ENCODE measurements around the gene FLT3.
A peak's percentile ranks its signal among the peaks of the same experiment; 100 is the strongest.
"Not testable (repeated sequence)": the region's sequence is repeated elsewhere in the genome, so short reads cannot be mapped to it uniquely, and the experiment has no call there.

FLT3 gene

GRCh38 chr13:28045861-28046260 is 54.5 kb downstream of the FLT3 start:
- DNase-seq (ENCODE audit: insufficient read length, low spot score) (no peak), FAIRE-seq (no peak)
- TF ChIP-seq POLR2A (IDR thresholded peaks at IDR 0.05; ENCODE audit: low read depth, low read length) = no peak

DNA sequence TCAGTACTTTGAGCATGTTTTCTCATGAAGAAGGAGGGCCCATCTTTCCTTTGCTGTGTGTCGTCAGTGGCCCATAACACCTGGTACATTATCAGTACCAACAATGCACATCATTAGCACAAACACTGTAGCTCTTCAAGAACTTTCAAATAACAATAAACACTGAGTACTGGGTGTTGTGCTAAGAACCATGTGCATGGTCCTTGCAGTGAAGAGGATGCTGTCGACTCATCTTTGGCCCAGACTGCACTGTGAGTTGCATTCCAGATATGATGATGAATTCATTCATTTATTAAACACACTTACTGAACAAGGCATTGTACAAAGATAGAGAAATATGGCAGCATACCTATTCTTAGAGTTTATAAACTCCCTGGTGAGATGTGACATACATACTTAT is 55.8 kb downstream of the FLT3 start:
- no peak for DNase-seq (ENCODE audit: insufficient read length, low spot score)
- TF ChIP-seq POLR2A (IDR thresholded peaks at IDR 0.05; ENCODE audit: low read depth, low read length) = no peak
- FAIRE-seq = no peak

DNA sequence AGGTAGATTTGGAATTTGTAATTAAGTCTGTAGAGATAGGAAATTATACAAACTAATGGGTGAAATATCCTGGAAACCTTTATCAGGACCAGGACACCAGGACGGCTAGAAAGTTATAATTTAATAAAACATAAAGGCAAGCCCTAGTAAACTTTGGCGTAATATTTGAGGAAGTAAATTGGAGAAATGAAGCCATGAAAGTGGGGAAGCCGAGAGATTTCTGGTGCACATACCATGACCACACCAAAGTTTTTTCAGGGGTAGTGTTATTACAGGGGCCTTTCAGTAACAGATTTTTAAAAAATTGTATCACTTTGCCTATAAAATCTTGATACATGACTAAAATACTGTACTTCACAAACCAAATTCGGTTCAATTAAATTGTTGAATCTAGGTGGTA is 57.2 kb downstream of the FLT3 start:
- FAIRE-seq = no peak
- no peak for TF ChIP-seq POLR2A (IDR thresholded peaks at IDR 0.05; ENCODE audit: low read depth, low read length)
- DNase-seq (ENCODE audit: insufficient read length, low spot score) = no peak

DNA sequence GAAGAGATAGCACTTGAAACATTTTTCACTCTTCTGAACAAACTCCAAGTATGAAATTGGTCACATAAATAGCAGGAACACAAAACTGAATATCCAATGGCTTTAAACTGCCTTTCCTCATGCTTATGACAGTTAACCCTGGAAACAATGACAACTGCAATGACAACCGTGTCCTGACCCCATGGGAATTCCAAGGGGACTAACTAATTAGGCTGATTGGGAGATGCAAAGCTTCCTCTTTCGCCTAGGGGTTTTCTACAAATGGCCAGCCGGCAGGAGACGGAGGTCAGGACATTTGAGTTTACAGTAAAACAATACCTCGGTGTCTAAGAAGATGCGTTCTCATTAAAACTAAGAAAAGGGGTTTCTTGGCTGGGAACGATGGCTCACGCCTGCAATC is 58.9 kb downstream of the FLT3 start:
- DNase-seq (ENCODE audit: insufficient read length, low spot score) (no peak), FAIRE-seq (no peak)
- no peak for TF ChIP-seq POLR2A (IDR thresholded peaks at IDR 0.05; ENCODE audit: low read depth, low read length)

GRCh38 chr13:28041031-28041461 is 59.3 kb downstream of the FLT3 start:
- no peak for DNase-seq (ENCODE audit: insufficient read length, low spot score)
- TF ChIP-seq POLR2A (IDR thresholded peaks at IDR 0.05; ENCODE audit: low read depth, low read length) = no peak

GRCh38 chr13:28037399-28037798 is 63.0 kb downstream of the FLT3 start:
- no peak for TF ChIP-seq POLR2A (IDR thresholded peaks at IDR 0.05; ENCODE audit: low read depth, low read length)
- peak; percentile 23 for FAIRE-seq
- DNase-seq (ENCODE audit: insufficient read length, low spot score) = peak; percentile 12

More at GRCh38 chr13:28041031-28041461, 59.3 kb downstream of the FLT3 start:
- no peak for FAIRE-seq

DNA sequence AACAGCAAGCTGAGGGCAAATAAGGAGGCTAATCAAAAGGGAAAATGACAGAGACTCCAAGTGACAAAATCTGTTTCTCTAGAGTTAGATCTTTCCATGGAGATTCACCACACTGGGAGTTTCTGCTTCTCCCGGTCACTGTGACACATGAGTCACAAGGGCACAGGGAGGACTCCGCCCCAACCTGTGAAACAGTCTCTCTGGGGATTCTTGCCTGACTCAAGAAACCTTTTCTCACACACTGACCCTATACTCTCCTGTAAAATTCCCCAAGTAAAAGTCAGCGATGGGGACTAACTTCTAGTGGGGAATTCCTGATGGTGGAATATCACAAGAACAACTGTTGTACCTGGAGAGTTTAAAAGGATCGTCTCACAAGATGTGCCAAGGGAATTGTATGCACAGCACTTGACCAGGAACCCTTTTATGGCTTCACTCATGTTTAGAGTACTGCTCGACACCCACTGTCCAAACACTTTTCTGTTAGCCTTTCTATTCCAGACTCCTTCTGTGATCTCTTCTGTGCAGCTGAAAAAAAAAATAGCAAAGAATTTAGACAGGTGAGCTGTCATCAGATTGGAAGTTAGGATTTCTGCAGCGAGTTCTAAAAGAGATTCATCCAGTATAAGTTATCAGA is 65.1 kb downstream of the FLT3 start:
- no peak for TF ChIP-seq POLR2A (IDR thresholded peaks at IDR 0.05; ENCODE audit: low read depth, low read length)
- DNase-seq (ENCODE audit: insufficient read length, low spot score) (no peak), FAIRE-seq (no peak)

GRCh38 chr13:28033894-28034655 is 66.3 kb downstream of the FLT3 start:
- DNase-seq (ENCODE audit: insufficient read length, low spot score) (no peak), FAIRE-seq (no peak)
- TF ChIP-seq POLR2A (IDR thresholded peaks at IDR 0.05; ENCODE audit: low read depth, low read length) = no peak

DNA sequence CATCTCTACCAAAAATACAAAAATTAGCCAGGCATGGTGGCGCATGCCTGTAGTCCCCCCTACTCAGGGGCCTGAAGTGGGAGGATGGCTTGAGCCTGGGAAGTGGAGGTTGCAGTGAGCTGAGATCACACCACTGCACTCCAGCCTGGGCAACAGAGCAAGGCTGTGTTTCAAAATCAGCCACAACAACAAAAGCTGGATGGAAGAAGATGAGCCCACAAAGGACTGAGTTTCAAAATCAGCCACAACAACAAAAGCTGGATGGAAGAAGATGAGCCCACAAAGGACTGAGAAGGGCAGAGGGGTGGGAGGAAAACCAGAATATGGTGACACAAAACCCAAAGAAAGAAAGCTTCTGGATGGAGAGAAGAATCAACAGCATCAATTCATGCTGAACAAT is 67.9 kb downstream of the FLT3 start:
- FAIRE-seq; DNase-seq (ENCODE audit: insufficient read length, low spot score): not testable (repeated sequence)

- DNase-seq (ENCODE audit: insufficient read length, low spot score) = no peak
- TF ChIP-seq POLR2A (IDR thresholded peaks at IDR 0.05; ENCODE audit: low read depth, low read length) = no peak
- FAIRE-seq = no peak
These were observed 68.5 kb downstream of the FLT3 start for GRCh38 chr13:28031896-28032288.

GRCh38 chr13:28031220-28031895 is 69.0 kb downstream of the FLT3 start:
- FAIRE-seq (no peak), DNase-seq (ENCODE audit: insufficient read length, low spot score) (no peak)
- no peak for TF ChIP-seq POLR2A (IDR thresholded peaks at IDR 0.05; ENCODE audit: low read depth, low read length)

DNA sequence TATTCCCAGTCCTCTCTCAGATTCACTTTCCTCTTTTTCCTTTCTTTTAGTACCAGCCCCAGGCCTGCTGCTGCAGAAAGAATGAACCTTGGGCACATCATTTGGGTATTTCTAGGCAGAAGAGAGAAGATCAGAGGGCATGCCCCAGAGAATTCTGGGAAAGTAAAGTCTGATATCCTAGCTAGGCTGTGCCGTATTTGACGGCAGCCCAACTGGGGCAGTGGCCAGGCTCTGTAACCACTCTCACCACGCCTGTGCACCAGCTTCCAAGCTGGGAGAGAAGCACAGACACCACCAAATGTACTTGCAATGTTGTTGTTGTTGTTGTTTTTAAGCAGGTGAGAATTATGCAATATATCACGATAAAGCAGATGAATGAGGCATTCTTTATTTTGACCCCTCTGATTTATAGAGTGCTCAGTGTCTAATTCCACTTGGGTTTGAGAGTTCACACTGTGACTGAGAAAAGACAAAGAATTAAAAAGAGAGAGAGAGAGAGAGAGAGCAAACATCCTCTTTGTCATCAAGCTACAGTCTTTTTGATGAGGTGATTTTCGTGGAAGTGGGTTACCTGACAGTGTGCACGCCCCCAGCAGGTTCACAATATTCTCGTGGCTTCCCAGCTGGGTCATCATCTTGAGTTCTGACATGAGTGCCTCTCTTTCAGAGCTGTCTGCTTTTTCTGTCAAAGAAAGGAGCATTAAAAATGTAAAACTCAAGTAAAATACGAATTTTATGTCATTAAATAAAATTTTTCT is 72.6 kb downstream of the FLT3 start:
- FAIRE-seq = no peak
- DNase-seq (ENCODE audit: insufficient read length, low spot score) = no peak

GRCh38 chr13:28027071-28027470 is 73.3 kb downstream of the FLT3 start:
- TF ChIP-seq POLR2A (IDR thresholded peaks at IDR 0.05; ENCODE audit: low read depth, low read length) = no peak
- DNase-seq (ENCODE audit: insufficient read length, low spot score) (no peak), FAIRE-seq (no peak)

More for the DNA sequence above, 72.6 kb downstream of the FLT3 start:
- no peak for TF ChIP-seq POLR2A (IDR thresholded peaks at IDR 0.05; ENCODE audit: low read depth, low read length)

GRCh38 chr13:28026508-28026907 is 73.9 kb downstream of the FLT3 start:
- no peak for FAIRE-seq
- DNase-seq (ENCODE audit: insufficient read length, low spot score) = no peak
- TF ChIP-seq POLR2A (IDR thresholded peaks at IDR 0.05; ENCODE audit: low read depth, low read length) = no peak

All from H54 (cell line).